SW480 (cell line): ENCODE data around the gene TIMM50.
"Not testable (repeated sequence)": the region's sequence is repeated elsewhere in the genome, so short reads cannot be mapped to it uniquely, and the experiment has no call there.

Experiments used
- DNase-seq: peaks from one replicate; pipeline ENCODE4 v3.0.0-alpha.2; 2016; ENCODE audit warnings: low spot score

TIMM50 gene

DNA sequence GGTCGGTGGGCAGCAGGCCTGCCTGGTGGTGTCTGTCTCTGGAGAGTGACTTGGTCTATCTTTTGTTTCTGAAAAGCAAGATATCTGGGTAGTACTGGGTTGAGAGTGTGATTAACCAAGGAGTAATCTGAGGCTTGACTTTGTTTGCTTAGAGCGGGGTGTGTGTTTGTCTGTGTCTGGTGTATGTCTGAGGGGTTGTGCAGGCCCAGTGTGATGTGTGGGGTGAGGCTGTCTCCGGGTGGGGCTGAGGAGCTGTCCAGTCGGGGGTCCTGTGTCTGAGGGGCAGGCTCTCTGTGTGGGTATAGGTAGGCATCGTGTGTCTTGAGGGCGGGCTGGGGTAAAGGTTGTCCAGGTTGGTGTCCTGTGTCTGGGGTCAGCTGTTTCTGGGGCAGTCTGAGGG, 11.1 kb upstream of the TIMM50 start:
- DNase-seq = no peak

DNA sequence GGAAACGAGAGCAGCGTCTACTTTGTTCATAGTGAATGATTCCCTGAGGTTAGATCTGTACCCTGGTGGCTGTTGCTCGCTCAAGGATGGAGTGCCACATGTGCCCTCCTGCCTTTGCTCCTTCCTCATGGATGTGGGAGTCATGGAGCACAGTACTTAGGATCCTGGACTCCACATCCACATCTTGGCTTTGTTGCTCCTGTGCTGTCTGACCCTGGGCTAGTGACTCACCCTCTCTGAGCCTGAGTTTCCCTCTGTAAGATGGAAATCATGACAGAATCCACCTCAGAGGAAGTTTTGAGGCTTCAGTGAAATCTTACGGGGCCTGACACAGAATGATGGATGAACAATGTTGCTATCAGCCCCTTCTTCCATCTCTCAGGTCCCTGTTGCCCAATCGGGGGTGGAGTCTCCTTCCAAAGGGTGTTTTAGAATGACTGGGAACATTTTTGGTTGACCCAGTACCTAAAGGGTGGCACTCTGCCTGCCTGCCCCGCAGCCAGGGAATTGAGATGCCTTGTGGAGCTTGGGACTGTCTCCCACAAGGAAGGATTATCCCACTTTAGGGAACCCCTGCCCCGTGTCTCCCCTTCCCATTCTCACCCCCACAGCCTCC, 9.8 kb upstream of the TIMM50 start:
- DNase-seq = no peak

DNA sequence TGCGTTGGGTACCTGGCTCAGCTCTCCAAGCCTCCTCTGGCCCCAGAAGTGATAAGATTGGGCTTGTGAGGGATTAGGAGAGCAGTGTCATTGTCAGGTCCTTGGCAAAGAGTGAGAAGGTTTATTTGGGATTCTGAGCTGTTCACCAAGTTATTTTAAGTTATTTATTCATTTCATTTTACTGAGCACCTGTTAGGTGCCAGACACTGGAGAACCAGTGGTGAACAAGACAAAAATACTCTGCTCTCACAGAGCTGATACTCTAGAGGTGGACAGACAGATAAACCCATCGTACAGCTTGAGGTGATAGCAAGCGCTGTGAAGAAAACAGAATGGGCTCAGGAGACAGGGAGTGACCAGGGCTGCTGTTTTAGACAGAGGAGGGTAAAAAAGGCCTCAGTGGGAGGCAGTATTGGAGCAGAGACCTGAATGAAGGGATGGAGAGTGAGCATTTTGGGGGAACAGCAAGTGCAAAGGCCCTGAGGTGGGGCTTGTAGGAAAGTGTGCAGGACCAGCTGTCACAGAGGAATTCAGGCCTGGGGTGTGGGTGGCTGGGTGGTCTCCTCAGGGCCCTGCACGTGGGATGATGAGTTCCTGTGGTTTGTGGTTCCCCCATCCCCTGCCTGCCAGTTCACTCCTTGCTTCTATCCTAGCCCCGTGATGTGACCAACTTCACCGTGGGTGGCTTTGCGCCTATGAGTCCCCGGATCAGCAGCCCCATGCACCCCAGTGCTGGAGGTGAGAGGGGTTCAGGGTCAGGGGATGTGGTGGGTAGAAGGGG, 8.7 kb upstream of the TIMM50 start:
- no peak for DNase-seq

DNA sequence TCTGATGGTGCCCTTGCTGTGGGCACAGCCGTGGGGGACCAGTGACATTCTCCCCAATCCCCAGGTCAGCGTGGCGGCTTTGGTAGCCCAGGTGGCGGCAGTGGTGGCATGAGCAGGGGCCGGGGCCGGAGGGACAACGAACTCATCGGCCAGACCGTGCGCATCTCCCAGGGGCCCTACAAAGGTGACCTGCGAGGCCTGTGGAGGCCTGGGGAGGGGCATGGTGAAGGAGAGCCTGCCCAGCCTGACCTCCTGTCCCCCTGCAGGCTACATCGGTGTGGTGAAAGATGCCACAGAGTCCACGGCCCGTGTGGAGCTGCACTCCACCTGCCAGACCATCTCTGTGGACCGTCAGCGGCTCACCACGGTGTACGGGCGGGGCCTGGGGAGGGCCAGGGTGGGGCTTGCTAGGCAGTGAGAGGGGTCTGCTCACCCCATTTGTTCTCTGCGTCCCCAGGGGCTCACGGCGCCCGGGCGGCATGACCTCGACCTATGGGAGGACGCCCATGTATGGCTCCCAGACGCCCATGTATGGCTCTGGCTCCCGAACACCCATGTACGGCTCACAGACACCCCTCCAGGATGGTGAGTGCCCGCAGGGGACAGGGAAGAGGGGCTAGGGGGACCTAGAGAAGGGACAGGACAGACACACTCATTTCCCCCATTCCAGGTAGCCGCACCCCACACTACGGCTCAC, 7.7 kb upstream of the TIMM50 start:
- DNase-seq = no peak

DNA sequence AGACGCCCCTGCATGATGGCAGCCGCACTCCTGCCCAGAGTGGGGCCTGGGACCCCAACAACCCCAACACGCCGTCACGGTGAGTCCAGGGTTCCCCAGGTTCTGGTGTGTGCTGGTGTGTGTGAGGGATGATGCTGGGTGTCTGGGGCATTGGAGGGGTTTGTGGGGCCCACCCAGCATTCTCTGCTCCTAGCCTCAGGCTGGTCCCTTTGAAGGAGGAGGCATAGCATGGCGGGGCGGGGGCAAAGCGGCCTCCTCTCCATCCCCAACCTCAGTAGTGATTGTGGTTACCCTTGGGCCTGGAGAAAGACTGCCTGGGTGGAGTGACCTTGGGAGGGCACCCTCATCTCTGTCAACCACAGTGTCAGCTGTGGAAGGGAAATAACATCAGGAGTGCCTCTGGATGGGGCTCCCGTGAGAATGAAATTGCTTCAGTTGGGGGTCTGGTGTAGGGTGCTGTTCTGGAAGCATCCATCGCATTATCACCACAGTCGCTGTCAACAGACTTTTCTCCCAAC, 7.1 kb upstream of the TIMM50 start:
- DNase-seq = no peak

DNA sequence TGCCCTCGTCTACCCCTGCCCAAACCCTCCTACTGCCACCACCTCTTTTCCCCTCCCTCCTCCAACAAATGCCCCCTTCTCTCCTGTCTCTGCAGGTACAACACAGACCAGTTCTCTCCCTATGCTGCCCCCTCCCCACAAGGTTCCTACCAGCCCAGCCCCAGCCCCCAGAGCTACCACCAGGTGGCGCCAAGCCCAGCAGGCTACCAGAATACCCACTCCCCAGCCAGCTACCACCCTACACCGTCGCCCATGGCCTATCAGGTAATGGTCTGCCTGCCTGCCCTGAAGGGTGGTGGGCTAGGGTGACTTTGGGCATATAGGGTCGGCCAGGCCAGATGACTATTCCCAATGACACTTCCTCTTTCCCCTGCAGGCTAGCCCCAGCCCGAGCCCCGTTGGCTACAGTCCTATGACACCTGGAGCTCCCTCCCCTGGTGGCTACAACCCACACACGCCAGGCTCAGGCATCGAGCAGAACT, 6.5 kb upstream of the TIMM50 start:
- peak; percentile 27 for DNase-seq

DNA sequence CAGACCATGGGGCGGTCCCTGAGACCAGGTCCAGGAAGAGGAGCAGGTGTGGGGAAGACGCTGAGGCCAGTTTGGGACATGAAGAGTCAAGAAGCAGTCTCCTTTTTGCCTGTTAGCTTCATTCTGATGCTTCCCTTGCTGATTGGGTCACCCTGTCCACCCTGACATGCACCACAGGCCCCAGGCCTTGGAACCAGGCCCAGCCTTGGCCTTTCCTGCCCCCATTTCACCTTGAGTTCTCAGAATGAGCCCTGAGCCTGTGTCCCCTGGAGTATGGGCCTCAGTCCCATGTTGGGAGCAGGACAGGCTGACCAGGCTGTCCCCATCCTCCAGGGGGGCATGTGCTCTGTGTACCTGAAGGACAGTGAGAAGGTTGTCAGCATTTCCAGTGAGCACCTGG, 4.9 kb upstream of the TIMM50 start:
- DNase-seq = no peak

DNA sequence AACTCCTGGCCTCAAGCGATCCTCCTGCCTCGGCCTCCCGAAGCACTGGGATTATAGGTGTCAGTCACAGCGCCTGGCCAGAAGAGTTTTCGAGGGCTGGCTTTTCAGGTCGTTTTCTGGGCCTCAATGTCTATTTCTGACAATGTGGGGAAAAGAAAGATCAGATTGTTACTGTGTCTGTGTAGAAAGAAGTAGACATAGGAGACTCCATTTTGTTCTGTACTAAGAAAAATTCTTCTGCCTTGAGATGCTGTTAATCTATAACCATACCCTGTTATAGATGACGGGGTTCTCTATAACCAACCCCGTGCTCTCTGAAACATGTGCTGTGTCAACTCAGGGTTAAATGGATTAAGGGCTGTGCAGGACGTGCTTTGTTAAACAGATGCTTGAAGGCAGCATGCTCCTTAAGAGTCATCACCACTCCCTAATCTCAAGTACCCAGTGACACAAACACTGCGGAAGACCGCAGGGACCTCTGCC, 1.3 kb upstream of the TIMM50 start:
- not testable (repeated sequence) for DNase-seq

DNA sequence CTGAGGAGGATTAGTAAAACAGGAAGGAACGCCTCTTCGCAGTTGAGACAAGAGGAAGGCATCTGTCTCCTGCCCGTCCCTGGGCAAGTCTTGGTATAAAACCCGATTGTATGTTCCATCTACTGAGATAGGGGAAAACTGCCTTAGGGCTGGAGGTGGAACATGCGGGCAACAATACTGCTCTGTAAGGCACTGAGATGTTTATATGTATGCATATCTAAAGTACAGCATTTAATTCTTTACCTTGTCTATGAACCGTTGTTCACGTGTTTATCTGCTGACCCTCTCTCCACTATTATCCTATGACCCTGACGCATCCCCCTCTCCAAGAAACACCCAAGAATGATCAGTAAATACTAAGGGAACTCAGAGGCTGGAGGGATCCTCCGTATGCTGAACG, 722 bp upstream of the TIMM50 start:
- no peak for DNase-seq

DNA sequence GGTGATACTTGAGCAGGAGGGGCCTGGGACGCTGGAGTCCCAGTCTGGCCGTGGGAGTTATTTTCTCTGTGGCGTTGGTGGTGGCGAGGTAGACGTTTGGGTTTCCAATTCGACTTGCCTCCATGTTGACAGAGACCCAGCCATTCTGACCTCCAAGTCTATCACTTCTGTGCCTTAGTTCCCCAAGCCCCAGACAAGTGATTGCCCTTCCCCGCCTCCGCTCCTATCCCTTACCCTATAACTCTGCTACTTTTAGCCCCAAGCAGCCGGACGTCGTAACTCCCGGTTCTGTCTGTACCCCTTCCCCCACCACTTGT, 549 bp downstream of the TIMM50 start:
- DNase-seq = no peak

DNA sequence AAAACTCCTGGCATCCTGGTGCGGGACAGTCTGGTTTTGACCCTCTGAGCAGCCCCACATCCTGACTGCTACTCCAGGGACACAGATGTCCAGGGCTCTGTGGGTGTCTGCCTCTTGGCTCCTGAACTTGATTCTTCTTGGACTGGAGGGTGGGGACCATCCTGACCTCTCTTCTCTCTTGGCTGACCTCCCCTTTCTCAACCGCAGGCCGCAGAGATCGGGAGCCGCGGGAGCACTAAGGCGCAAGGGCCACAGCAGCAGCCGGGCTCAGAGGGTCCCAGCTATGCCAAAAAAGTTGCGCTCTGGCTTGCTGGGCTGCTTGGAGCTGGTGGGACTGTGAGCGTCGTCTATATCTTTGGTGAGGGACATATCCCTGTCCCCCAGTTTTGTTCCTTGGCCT, 1.0 kb downstream of the TIMM50 start:
- no peak for DNase-seq

DNA sequence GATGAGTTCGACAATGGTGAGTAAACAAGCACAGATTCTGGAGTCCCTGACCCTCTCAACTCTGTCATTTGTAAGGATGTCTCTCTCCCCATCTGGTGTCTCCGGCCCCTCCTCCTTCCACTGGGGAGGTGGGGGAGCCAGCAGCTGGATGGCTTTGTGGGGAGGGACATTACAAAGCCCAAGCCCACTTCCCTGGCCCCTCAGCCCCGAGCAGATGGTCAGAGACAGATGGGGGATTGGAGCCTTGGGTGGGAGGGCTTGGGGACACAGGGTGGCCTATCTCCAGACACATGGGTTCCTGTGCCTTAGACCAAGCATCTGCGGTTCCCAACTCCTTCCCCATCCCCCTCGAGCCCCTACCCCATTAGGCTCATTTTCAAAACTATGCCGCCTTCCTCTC, 2.5 kb downstream of the TIMM50 start:
- no peak for DNase-seq

DNA sequence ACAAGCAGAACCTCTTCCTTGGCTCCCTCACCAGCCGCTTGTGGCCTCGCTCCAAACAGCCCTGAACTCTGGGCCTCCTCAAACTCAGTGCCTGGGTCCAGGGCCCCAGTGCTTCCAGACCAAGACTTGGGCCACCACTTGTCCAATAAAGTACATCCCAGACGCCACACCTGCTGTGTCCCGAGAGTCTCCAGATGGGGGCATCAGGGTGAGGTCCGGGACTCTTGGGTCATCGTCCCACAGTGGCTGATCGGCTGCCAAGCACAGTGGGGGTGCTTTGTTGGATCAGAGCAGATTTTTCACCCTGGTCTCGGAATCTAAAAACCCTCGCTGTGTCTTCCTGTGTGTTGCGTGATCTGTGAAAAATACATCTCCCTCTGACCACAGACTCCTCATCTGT, 9.1 kb downstream of the TIMM50 start:
- no peak for DNase-seq

DNA sequence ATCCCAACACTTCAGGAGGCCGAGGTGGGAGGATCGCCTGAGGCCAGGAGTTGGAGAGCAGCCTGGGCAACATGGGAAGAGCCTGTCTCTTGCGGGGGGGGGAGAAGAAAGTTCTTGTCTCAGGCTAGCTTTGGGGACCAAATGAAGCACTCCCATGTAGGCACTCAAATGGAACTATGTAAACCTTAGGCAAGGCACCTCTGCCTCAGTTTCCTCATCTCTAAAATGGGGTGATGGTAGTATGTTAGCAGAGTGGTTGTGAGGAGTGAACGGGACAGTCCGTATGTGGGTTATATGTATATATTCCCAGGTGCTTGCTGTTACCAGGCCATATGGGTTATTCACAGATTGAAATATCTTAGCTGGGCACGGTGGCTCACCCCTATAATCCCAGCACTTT, 11.6 kb downstream of the TIMM50 start:
- no peak for DNase-seq

DNA sequence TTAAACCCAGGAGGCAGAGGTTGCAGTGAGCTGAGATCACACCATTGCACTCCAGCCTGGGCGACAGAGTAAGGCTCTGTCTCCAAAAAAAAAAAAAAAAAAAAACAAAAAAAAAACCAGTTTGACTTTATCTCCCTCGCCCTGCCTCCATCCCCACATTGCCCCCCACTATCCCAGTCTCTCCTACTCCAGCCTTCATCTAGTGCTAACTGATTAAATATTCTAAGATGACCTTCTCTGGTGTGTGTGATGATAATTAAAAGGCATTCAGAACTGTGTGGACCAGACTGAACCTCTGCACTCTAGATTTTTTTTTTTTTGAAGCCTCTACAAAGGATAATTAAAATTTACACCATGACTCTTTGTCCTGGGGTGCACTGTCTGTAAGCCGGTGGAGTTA, 12.2 kb downstream of the TIMM50 start:
- DNase-seq = no peak

DNA sequence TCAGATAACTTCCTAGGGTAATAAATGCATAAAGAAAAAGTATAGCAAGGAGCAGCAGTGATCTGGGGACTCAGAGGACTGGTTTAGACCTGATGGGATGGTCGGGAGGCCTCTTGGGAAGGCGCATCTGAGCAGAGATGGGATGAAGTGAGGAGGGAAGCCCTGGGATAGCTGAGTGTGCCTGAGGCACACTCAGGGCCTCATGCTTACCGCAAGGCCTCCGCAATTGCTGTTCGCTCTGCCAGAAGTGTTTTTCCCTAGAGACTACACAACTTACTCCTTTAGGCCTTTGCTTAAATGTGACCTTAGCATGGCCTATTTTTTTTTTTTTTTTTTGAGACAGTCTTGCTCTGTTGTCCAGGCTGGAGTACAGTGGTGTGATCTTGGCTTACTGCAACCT, 14.0 kb downstream of the TIMM50 start:
- no peak for DNase-seq

DNA sequence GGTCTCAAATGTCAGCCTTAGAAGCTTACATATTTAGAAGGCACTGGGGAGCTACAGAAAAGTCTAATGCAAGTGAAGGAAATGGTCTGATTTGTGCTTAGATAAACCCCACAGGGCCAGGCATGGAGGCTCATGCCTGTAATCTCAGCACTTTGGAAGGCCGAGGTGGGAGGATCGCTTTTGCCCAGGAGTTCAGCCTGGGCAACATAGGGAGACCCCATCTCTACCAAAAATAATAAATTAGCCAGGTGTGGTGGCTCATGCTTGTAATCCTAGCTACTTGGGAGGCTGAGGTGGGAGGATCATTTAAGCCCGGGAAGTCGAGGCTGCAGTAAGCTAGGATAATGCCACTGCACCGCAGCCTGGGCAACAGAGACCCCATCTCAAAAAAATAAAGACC, 15.4 kb downstream of the TIMM50 start:
- no peak for DNase-seq

DNA sequence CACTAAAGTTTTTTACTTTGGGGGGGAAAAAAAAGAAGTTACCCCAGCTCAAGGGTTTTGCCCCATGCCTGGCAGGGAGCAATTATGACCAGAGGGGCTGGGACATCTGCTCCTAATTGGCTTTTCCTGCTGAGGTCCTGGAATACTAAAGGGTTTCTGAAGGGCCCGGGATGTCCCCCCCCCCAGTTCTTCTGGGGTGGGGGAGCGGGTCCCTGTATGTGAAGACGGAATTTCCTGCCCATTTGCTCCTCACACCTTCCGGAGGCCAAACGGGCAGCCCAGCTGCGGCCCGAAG, 17.0 kb downstream of the TIMM50 start:
- DNase-seq = no peak

DNA sequence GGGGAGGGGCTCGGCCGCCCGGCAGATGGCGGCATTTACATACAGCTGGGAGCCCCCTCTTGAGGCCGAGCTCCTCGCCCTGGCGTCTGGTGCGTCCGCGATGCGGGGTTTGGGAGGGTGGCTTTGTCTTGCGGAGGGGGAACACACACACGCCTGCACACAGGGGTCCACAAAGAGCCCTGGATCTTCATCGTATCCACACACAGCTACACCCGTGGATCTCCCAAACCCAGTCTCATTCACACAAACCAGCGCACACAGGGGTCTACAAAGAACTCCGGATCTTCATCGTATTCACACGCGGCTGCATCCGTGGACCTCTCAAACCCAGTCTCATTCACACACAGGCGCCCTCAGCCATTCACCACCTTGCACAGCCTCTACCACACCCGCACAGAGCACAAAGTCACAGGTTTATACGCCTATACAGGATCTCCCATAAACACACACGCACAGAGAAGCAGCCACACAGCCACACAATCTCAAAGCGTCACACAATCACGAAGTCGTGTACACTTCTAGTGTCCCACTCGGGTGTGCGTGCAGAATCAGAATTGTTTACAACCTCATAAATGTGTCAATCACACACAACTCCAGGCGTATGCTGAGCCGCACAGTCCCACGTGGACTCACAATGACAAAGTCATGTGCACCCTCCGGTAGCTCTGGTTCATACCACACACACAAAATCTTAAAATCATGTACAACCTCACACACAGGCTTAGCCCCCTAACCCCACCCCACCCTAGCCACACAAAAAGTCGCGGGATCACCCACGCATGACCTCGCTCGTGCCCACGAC, 17.6 kb downstream of the TIMM50 start:
- peak; percentile 77 for DNase-seq

DNA sequence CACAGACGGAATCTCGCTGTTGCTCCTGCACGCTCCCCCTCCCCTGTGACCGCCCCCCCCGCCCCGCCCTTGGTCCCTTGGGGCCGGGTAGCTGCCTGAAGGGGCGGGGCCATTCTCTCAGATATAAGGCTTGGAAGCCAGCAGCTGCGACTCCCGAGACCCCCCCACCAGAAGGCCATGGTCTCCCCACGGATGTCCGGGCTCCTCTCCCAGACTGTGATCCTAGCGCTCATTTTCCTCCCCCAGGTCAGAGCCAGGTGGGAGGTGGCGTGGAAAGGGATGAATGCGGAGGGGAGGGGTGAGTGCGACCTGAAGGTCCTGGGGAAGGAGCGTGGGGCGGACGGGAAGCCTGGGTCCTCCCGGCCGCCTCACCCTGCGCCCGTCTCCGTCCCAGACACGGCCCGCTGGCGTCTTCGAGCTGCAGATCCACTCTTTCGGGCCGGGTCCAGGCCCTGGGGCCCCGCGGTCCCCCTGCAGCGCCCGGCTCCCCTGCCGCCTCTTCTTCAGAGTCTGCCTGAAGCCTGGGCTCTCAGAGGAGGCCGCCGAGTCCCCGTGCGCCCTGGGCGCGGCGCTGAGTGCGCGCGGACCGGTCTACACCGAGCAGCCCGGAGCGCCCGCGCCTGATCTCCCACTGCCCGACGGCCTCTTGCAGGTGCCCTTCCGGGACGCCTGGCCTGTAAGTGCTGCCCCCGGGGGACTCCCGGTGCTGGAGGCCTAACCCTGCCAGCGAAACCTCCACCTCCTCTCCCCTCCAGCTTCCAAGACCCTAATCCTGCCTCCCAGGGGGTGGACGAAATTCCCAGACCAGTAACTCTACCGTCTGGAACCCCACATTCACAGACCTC, 18.4 kb downstream of the TIMM50 start, which contains the start of gene DLL3:
DLL3 (plus strand) TSS at position 150 of the 845 bp plus-strand sequence; CDS start at position 178, 28 bp downstream.
- peak; percentile 34 for DNase-seq

DNA sequence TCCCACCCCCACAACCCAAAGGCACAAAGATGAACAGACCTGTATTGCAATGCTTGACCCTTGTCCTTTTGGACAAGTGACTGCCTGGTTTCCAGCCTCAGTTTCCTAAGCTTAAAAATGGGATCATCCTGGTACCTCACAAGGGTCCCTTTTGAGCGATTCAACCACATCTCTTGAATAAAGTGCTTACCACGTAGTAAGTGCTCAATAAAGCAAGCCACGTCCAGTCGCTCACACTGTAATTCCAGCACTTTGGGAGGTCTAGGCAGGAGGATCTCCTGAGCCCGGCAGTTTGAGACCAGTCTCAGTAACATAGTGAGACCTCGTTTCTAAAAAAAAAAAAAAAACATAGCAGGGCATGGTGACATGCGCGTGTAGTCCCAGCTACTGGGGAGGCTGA, 19.3 kb downstream of the TIMM50 start:
- DNase-seq = no peak
